Activated T-helper 17 cell treated with anti-CD3 and anti-CD28 coated beads, Interleukin-2, amount 50 U/mL, for 72 hours (primary cell): ENCODE measurements around the gene HLA-DOB. TPM values are rescaled to one million over a fixed set of nuclear protein-coding genes. Genes with fewer than 3 reads are reported as not detected.

Source experiments
- ATAC-seq: fragments of 150-1000 bp; cut with Tn5 transposase; replicated peaks from 2 replicates; pipeline ENCODE4 v1.10.0; 2021; ENCODE audit warnings: mild to moderate bottlenecking, moderate library complexity
- H3K27ac Mint-ChIP-seq: one replicate; pipeline ENCODE4 v1.8.0; 2022; ENCODE audit warnings: mixed read lengths
- H3K27me3 Mint-ChIP-seq: one replicate; pipeline ENCODE4 v1.8.0; 2022; ENCODE audit warnings: mixed read lengths
- H3K36me3 Mint-ChIP-seq: one replicate; pipeline ENCODE4 v1.8.0; 2022; ENCODE audit warnings: low read depth, mild to moderate bottlenecking, mixed read lengths
- H3K4me1 Mint-ChIP-seq: one replicate; pipeline ENCODE4 v1.8.0; 2022; ENCODE audit warnings: mixed read lengths
- H3K4me3 Mint-ChIP-seq: one replicate; pipeline ENCODE4 v1.8.0; 2022; ENCODE audit warnings: mild to moderate bottlenecking, mixed read lengths
- H3K9me3 Mint-ChIP-seq: one replicate; pipeline ENCODE4 v1.8.0; 2022; ENCODE audit warnings: mixed read lengths
- total RNA-seq, 2 donors: library from RNA; stranded (reverse); gene quantifications; one replicate each; pipeline ENCODE4 v1.2.3, GENCODE V29; 2022

The HLA-DOB gene
- total RNA-seq, 2 donors from 2014 or later: 2.8 to 4.2 TPM

GRCh38 chr6:32849126-32849525, 32.3 kb upstream of the HLA-DOB start:
- Mint-ChIP-seq H3K9me3 (peaks cover 3% of the 10 kb centered on the region), H3K4me3 (peak overlapping the region; percentile 95), H3K27me3 (no peaks in the 10 kb centered on the region), H3K36me3 (peaks cover 95% of the 10 kb centered on the region), H3K27ac (peak overlapping the region; percentile 100), H3K4me1 (peaks cover 42% of the 10 kb centered on the region)
- ATAC-seq: no peak

- H3K36me3 Mint-ChIP-seq: peaks cover 100% of the 10 kb centered on the region
- peaks cover 42% of the 10 kb centered on the region for H3K4me1 Mint-ChIP-seq
- peak overlapping the region; percentile 95 for H3K4me3 Mint-ChIP-seq
- peaks cover 3% of the 10 kb centered on the region for H3K9me3 Mint-ChIP-seq
- no peak for ATAC-seq
- H3K27ac Mint-ChIP-seq: peak overlapping the region; percentile 100
- H3K27me3 Mint-ChIP-seq: no peaks in the 10 kb centered on the region
Observed at GRCh38 chr6:32847795-32848194, 31.0 kb upstream of the HLA-DOB start.

GRCh38 chr6:32847004-32847403, 30.2 kb upstream of the HLA-DOB start:
- Mint-ChIP-seq H3K36me3 (peaks cover 100% of the 10 kb centered on the region), H3K4me3 (peak overlapping the region; percentile 95), H3K4me1 (peaks cover 46% of the 10 kb centered on the region), H3K9me3 (peaks cover 3% of the 10 kb centered on the region), H3K27ac (peak overlapping the region; percentile 100), H3K27me3 (no peaks in the 10 kb centered on the region)
- no peak for ATAC-seq

GRCh38 chr6:32845384-32845884, 28.6 kb upstream of the HLA-DOB start:
- H3K27ac Mint-ChIP-seq: peak overlapping the region; percentile 100
- H3K9me3 Mint-ChIP-seq: peaks cover 3% of the 10 kb centered on the region
- peaks cover 50% of the 10 kb centered on the region for H3K4me1 Mint-ChIP-seq
- H3K4me3 Mint-ChIP-seq: peak overlapping the region; percentile 95
- H3K36me3 Mint-ChIP-seq: peaks cover 100% of the 10 kb centered on the region
- ATAC-seq: peak; percentile 27
- H3K27me3 Mint-ChIP-seq: no peaks in the 10 kb centered on the region

GRCh38 chr6:32844839-32845383, 28.1 kb upstream of the HLA-DOB start:
- ATAC-seq: peak; percentile 0

GRCh38 chr6:32843979-32844838, 27.4 kb upstream of the HLA-DOB start, which contains the start of gene PSMB8:
PSMB8 (minus strand) TSS chr6:32844047; CDS start chr6:32843996, 51 bp downstream.
- H3K27ac Mint-ChIP-seq: peak within 1 kb of the TSS; percentile 100

More at GRCh38 chr6:32844839-32845383, 28.1 kb upstream of the HLA-DOB start:
- H3K27ac Mint-ChIP-seq: peak overlapping the region; percentile 100
- peaks cover 3% of the 10 kb centered on the region for H3K9me3 Mint-ChIP-seq
- H3K36me3 Mint-ChIP-seq: peaks cover 100% of the 10 kb centered on the region
- no peaks in the 10 kb centered on the region for H3K27me3 Mint-ChIP-seq
- H3K4me3 Mint-ChIP-seq: peak overlapping the region; percentile 95
- peaks cover 49% of the 10 kb centered on the region for H3K4me1 Mint-ChIP-seq

GRCh38 chr6:32843331-32843978, 26.7 kb upstream of the HLA-DOB start:
- H3K9me3 Mint-ChIP-seq: peaks cover 3% of the 10 kb centered on the region
- H3K27me3 Mint-ChIP-seq: no peaks in the 10 kb centered on the region
- ATAC-seq: no peak
- H3K36me3 Mint-ChIP-seq: peaks cover 87% of the 10 kb centered on the region
- peak overlapping the region; percentile 95 for H3K4me3 Mint-ChIP-seq
- H3K27ac Mint-ChIP-seq: peak overlapping the region; percentile 100
- peaks cover 39% of the 10 kb centered on the region for H3K4me1 Mint-ChIP-seq

More at GRCh38 chr6:32843979-32844838, 27.4 kb upstream of the HLA-DOB start, which contains the start of gene PSMB8:
- ATAC-seq: peak; percentile 81
- peaks cover 3% of the 10 kb centered on the region for H3K9me3 Mint-ChIP-seq
- peaks cover 47% of the 10 kb centered on the region for H3K4me1 Mint-ChIP-seq
- peaks cover 95% of the 10 kb centered on the region for H3K36me3 Mint-ChIP-seq
- H3K27me3 Mint-ChIP-seq: no peaks in the 10 kb centered on the region
- H3K4me3 Mint-ChIP-seq: peak within 1 kb of the TSS; percentile 95

GRCh38 chr6:32842690-32843089, 25.9 kb upstream of the HLA-DOB start:
- no peak for ATAC-seq
- Mint-ChIP-seq H3K4me3 (peak overlapping the region; percentile 95), H3K9me3 (no peaks in the 10 kb centered on the region), H3K36me3 (peaks cover 81% of the 10 kb centered on the region), H3K4me1 (peaks cover 32% of the 10 kb centered on the region), H3K27me3 (no peaks in the 10 kb centered on the region), H3K27ac (peak overlapping the region; percentile 100)

- H3K27me3 Mint-ChIP-seq: no peaks in the 10 kb centered on the region
- ATAC-seq: no peak
- peak overlapping the region; percentile 100 for H3K27ac Mint-ChIP-seq
- no peaks in the 10 kb centered on the region for H3K9me3 Mint-ChIP-seq
- peaks cover 81% of the 10 kb centered on the region for H3K36me3 Mint-ChIP-seq
- peak overlapping the region; percentile 95 for H3K4me3 Mint-ChIP-seq
- peaks cover 30% of the 10 kb centered on the region for H3K4me1 Mint-ChIP-seq
Observed at GRCh38 chr6:32842021-32842650, 25.3 kb upstream of the HLA-DOB start.

- peaks cover 81% of the 10 kb centered on the region for H3K36me3 Mint-ChIP-seq
- peak overlapping the region; percentile 100 for H3K27ac Mint-ChIP-seq
- peak overlapping the region; percentile 95 for H3K4me3 Mint-ChIP-seq
- H3K27me3 Mint-ChIP-seq: no peaks in the 10 kb centered on the region
- H3K4me1 Mint-ChIP-seq: peaks cover 37% of the 10 kb centered on the region
- no peaks in the 10 kb centered on the region for H3K9me3 Mint-ChIP-seq
- peak; percentile 4 for ATAC-seq
Observed at GRCh38 chr6:32840604-32841246, 23.9 kb upstream of the HLA-DOB start.

- Mint-ChIP-seq H3K27ac (peak overlapping the region; percentile 65), H3K36me3 (peaks cover 81% of the 10 kb centered on the region), H3K4me3 (peak overlapping the region; percentile 95), H3K27me3 (no peaks in the 10 kb centered on the region), H3K4me1 (peaks cover 49% of the 10 kb centered on the region), H3K9me3 (no peaks in the 10 kb centered on the region)
- no peak for ATAC-seq
Observed at GRCh38 chr6:32839356-32839755, 22.6 kb upstream of the HLA-DOB start.

GRCh38 chr6:32838114-32838958, 21.5 kb upstream of the HLA-DOB start, which contains the start of gene TAP2:
TAP2 (minus strand) TSS chr6:32838739; CDS start chr6:32838233, 506 bp downstream.
- peak within 1 kb of the TSS; percentile 65 for H3K27ac Mint-ChIP-seq
- peaks cover 58% of the 10 kb centered on the region for H3K4me1 Mint-ChIP-seq
- H3K36me3 Mint-ChIP-seq: peaks cover 81% of the 10 kb centered on the region
- peak within 1 kb of the TSS; percentile 95 for H3K4me3 Mint-ChIP-seq
- H3K9me3 Mint-ChIP-seq: no peaks in the 10 kb centered on the region
- peak; percentile 83 for ATAC-seq
- no peaks in the 10 kb centered on the region for H3K27me3 Mint-ChIP-seq

GRCh38 chr6:32837651-32838113, 20.9 kb upstream of the HLA-DOB start:
- H3K4me3 Mint-ChIP-seq: peak overlapping the region; percentile 95
- H3K4me1 Mint-ChIP-seq: peaks cover 62% of the 10 kb centered on the region
- peaks cover 81% of the 10 kb centered on the region for H3K36me3 Mint-ChIP-seq
- no peaks in the 10 kb centered on the region for H3K27me3 Mint-ChIP-seq
- ATAC-seq: peak; percentile 10
- no peaks in the 10 kb centered on the region for H3K9me3 Mint-ChIP-seq
- H3K27ac Mint-ChIP-seq: peak overlapping the region; percentile 65
